H9 (cell line): Measurements from ENCODE around the gene IGFLR1. TPM values are rescaled to one million over a fixed set of nuclear protein-coding genes. Genes with fewer than 3 reads are reported as not detected.

Source experiments
- DNase-seq: peaks from one replicate; pipeline ENCODE4 v3.0.0-alpha.2; 2017
- H2AFZ ChIP-seq: one replicate; pipeline ENCODE4 v1.6.1; 2013; ENCODE audit warnings: mild to moderate bottlenecking, low read length, control low read depth, moderate library complexity
- H2AK5ac ChIP-seq: 2 replicates; pipeline ENCODE4 v1.6.1; 2013; ENCODE audit warnings: low read length, control low read depth, mixed read lengths; ENCODE audit not compliant: insufficient read length
- H2BK120ac ChIP-seq: one replicate; pipeline ENCODE4 v1.6.1; 2013; ENCODE audit warnings: low read depth, mild to moderate bottlenecking, low read length, control low read depth, inconsistent platforms; ENCODE audit not compliant: poor library complexity, severe bottlenecking
- H2BK12ac ChIP-seq: 2 replicates; pipeline ENCODE4 v1.6.1; 2013; ENCODE audit warnings: low read length, control low read depth, mixed read lengths, low read depth; ENCODE audit not compliant: insufficient read length
- H2BK15ac ChIP-seq: 2 replicates; pipeline ENCODE4 v1.6.1; 2013; ENCODE audit warnings: low read depth, low read length, control low read depth
- H2BK20ac ChIP-seq: one replicate; pipeline ENCODE4 v1.6.1; 2013; ENCODE audit warnings: low read depth, mild to moderate bottlenecking, low read length, control low read depth, inconsistent platforms; ENCODE audit not compliant: poor library complexity, severe bottlenecking
- H2BK5ac ChIP-seq: 2 replicates; pipeline ENCODE4 v1.6.1; 2013; ENCODE audit warnings: low read length, control low read depth, mixed read lengths; ENCODE audit not compliant: insufficient read length
- H3K14ac ChIP-seq: 2 replicates; pipeline ENCODE4 v1.6.1; 2013; ENCODE audit warnings: low read length, control low read depth; ENCODE audit not compliant: insufficient read depth
- H3K18ac ChIP-seq: 2 replicates; pipeline ENCODE4 v1.6.1; 2013; ENCODE audit warnings: low read depth, mild to moderate bottlenecking, mixed read lengths, low read length, control low read depth; ENCODE audit not compliant: insufficient read length
- H3K23ac ChIP-seq: 2 replicates; pipeline ENCODE4 v1.6.1; 2013; ENCODE audit warnings: low read length, control low read depth, mixed read lengths, low read depth; ENCODE audit not compliant: insufficient read length
- H3K23me2 ChIP-seq: 2 replicates; pipeline ENCODE4 v1.6.1; 2013; ENCODE audit warnings: low read depth, mild to moderate bottlenecking, mixed read lengths, low read length, control low read depth; ENCODE audit not compliant: insufficient read length, poor library complexity, severe bottlenecking
- H3K27ac ChIP-seq: 2 replicates; pipeline ENCODE4 v1.5.1; 2013; ENCODE audit warnings: low read length, control low read depth, mixed read lengths, low read depth; ENCODE audit not compliant: insufficient read length
- H3K27me3 ChIP-seq: 2 replicates; pipeline ENCODE4 v1.6.1; 2013; ENCODE audit warnings: low read length, control low read depth, inconsistent platforms; ENCODE audit not compliant: insufficient read depth
- H3K4ac ChIP-seq: 2 replicates; pipeline ENCODE4 v1.6.1; 2013; ENCODE audit warnings: low read depth, mild to moderate bottlenecking, control low read depth, inconsistent platforms, low read length, moderate library complexity
- H3K4me1 ChIP-seq: 2 replicates; pipeline ENCODE4 v1.6.1; 2013; ENCODE audit warnings: low read length, control low read depth, inconsistent platforms; ENCODE audit not compliant: insufficient read depth
- H3K4me2 ChIP-seq: 2 replicates; pipeline ENCODE4 v1.6.1; 2013; ENCODE audit warnings: low read length, control low read depth, mixed read lengths; ENCODE audit not compliant: insufficient read length, insufficient read depth
- H3K56ac ChIP-seq: 2 replicates; pipeline ENCODE4 v1.6.1; 2013; ENCODE audit warnings: low read depth, mild to moderate bottlenecking, mixed read lengths, low read length, control low read depth; ENCODE audit not compliant: insufficient read length
- H3K79me1 ChIP-seq: 2 replicates; pipeline ENCODE4 v1.6.1; 2013; ENCODE audit warnings: low read depth, mild to moderate bottlenecking, moderate library complexity, low read length, control low read depth, inconsistent platforms; ENCODE audit not compliant: insufficient read depth, poor library complexity, severe bottlenecking
- H3K79me2 ChIP-seq: 2 replicates; pipeline ENCODE4 v1.6.1; 2013; ENCODE audit warnings: low read length, control low read depth, inconsistent platforms; ENCODE audit not compliant: insufficient read depth
- H3K9ac ChIP-seq: 2 replicates; pipeline ENCODE4 v1.6.1; 2013; ENCODE audit warnings: low read length, control low read depth, mixed read lengths; ENCODE audit not compliant: insufficient read length; ENCODE audit errors: extremely low read depth
- H3K9me3 ChIP-seq: one replicate; pipeline ENCODE4 v1.6.1; 2013; ENCODE audit warnings: low read depth, low read length, inconsistent platforms; ENCODE audit not compliant: control insufficient read depth
- H3T11ph ChIP-seq: one replicate; pipeline ENCODE4 v1.6.1; 2013; ENCODE audit warnings: mild to moderate bottlenecking, low read length, control low read depth, inconsistent platforms
- H4K20me1 ChIP-seq: one replicate; pipeline ENCODE4 v1.6.1; 2013; ENCODE audit not compliant: control insufficient read depth, insufficient read length, insufficient read depth
- H4K5ac ChIP-seq: 2 replicates; pipeline ENCODE4 v1.6.1; 2013; ENCODE audit warnings: low read depth, mild to moderate bottlenecking, mixed read lengths, low read length, control low read depth; ENCODE audit not compliant: insufficient read length
- H4K8ac ChIP-seq: replicated peaks from 2 replicates; pipeline ENCODE4 v1.6.1; 2013; ENCODE audit warnings: low read length, control low read depth, mixed read lengths, low read depth; ENCODE audit not compliant: insufficient read length
- H4K91ac ChIP-seq: 2 replicates; pipeline ENCODE4 v1.6.1; 2013; ENCODE audit warnings: low read depth, mild to moderate bottlenecking, moderate library complexity, mixed read lengths, low read length, control low read depth; ENCODE audit not compliant: insufficient read length
- H3K27ac Mint-ChIP-seq, 3 experiments: 2 replicates in 2 of 3; 3 replicates in 1 of 3; pipeline ENCODE4 v1.8.0; 2020 to 2021; ENCODE audit warnings: mixed read lengths in 3 of 3, mild to moderate bottlenecking in 1 of 3, moderate library complexity in 1 of 3
- H3K27me3 Mint-ChIP-seq: 2 replicates; pipeline ENCODE4 v1.8.0; 2021; ENCODE audit warnings: low read depth, mild to moderate bottlenecking, moderate library complexity, mixed read lengths
- H3K36me3 Mint-ChIP-seq, 3 experiments: 2 replicates in 2 of 3; 3 replicates in 1 of 3; pipeline ENCODE4 v1.8.0; 2020 to 2021; ENCODE audit warnings: low read depth in 3 of 3, mixed read lengths in 3 of 3; ENCODE audit not compliant: insufficient read depth in 1 of 3
- H3K4me1 Mint-ChIP-seq, 2 experiments: 2 replicates each; pipeline ENCODE4 v1.8.0; 2020; ENCODE audit warnings: mixed read lengths in 2 of 2
- H3K4me3 Mint-ChIP-seq, 2 experiments: 2 replicates in 1 of 2; 3 replicates in 1 of 2; pipeline ENCODE4 v1.8.0; 2020 to 2021; ENCODE audit warnings: mild to moderate bottlenecking in 2 of 2, mixed read lengths in 2 of 2, moderate library complexity in 1 of 2
- H3K9me3 Mint-ChIP-seq, 2 experiments: 2 replicates in 1 of 2; 3 replicates in 1 of 2; pipeline ENCODE4 v1.8.0; 2020; ENCODE audit warnings: mild to moderate bottlenecking in 2 of 2, mixed read lengths in 2 of 2, moderate library complexity in 1 of 2
- CTCF ChIP-seq: fragments of 200-600 bp; sonication (generic); conservative IDR thresholded peaks from 3 replicates; pipeline ENCODE4 v1.8.0; 2021; ENCODE audit warnings: antibody characterized with exemption, mild to moderate bottlenecking
- WGBS: extraction: QIAGEN DNeasy Blood & Tissue Kit; methylation state at CpG from one replicate; pipeline ENCODE4 v1.1.7; 2013; ENCODE audit warnings: missing lambda C conversion rate, low lambda C conversion rate, mixed read lengths; ENCODE audit not compliant: insufficient read length; ENCODE audit errors: extremely low coverage; 5-methylcytosine and 5-hydroxymethylcytosine counted together
- total RNA-seq: library from RNA; stranded (reverse); gene quantifications from 2 replicates; pipeline ENCODE4 v1.2.1, GENCODE V29; 2021

The IGFLR1 gene
- total RNA-seq, 1 experiment from 2014 or later = 2.9 TPM

DNA sequence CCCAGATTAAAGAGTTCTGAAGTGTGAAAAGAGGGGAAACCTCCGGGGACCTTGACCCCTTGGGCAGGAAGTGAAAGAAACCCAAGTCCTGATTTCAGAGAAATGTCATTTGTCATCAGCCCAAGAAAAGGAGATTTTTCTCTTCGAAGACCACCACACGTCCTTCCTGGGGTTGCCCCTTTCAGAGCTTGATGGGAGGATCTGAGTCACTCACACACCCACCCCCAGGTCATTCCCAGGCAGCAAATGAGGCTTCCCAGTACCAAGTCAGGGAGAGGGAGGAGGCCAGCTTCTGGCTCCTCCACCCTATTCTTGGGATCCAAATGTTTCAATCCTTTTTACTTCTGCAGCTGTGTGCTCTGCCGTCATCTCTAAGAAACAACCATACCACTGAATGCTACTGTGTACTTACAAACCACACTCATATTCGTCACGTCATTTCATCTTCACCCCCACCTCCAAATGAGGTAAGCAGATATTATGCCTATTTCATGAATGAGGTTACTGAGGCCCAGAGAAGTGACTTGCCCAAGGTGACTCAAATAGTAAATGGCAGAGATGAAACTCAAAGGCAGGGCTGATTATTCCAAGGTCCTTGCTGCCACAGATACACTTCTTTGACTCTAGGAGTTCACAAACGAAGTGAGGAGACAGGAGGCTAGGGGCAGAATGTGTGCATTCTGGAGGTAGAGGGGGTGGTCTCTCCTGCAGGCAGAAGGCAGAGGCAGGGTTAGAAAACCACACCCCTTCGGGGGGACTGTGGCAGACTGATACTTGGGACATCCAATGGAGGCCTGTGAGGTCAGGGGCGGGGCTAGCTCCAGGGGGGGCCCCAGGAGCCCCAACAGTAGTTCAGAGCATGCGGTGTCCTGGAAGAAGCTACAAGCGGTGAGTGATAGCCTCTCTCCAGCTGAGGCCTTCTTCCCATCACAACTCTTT lies 29.4 kb downstream of the IGFLR1 start:
- WGBS = no CpG with 5 or more reads among the region's 11 CpGs
- no peak overlapping the region for H2BK5ac ChIP-seq
- no peak overlapping the region; a peak in 1 of 5 replicates for H3K4me3 Mint-ChIP-seq
- H3K4me2 ChIP-seq = no peak overlapping the region
- no peak overlapping the region for H3K18ac ChIP-seq
- H4K20me1 ChIP-seq = no peaks in the 10 kb centered on the region
- no peak overlapping the region for H2BK120ac ChIP-seq
- H3K56ac ChIP-seq = no peak overlapping the region
- no peak overlapping the region; a peak in 1 of 7 replicates for H3K27ac Mint-ChIP-seq
- no peaks in the 10 kb centered on the region; the same call in 1 of the 2 replicates for H3K27me3 Mint-ChIP-seq
- H3K23ac ChIP-seq = no peak overlapping the region
- H4K8ac ChIP-seq = no peak overlapping the region
- H2AFZ ChIP-seq = no peak overlapping the region
- no peak overlapping the region for H4K5ac ChIP-seq
- H2BK12ac ChIP-seq = no peak overlapping the region
- DNase-seq = no peak
- H3K27me3 ChIP-seq = no peaks in the 10 kb centered on the region
- TF ChIP-seq CTCF = no peak
- H3K4ac ChIP-seq = no peak overlapping the region
- no peak overlapping the region for H3K14ac ChIP-seq
- peaks cover 11% of the 10 kb centered on the region for H3K23me2 ChIP-seq
- H3K79me2 ChIP-seq = no peaks in the 10 kb centered on the region; the same call in 1 of the 2 replicates
- no peak overlapping the region for H2BK20ac ChIP-seq
- H3K36me3 Mint-ChIP-seq = peaks cover 0 to 14% (median 6%) of the 10 kb centered on the region in 3 experiments; a peak in 5 of 7 replicates
- H3K4me1 ChIP-seq = peaks cover 10% of the 10 kb centered on the region; the same call in 1 of the 2 replicates
- no peaks in the 10 kb centered on the region; a peak in 1 of 5 replicates for H3K9me3 Mint-ChIP-seq
- no peak overlapping the region for H3T11ph ChIP-seq
- no peak overlapping the region for H4K91ac ChIP-seq
- no peak overlapping the region for H3K27ac ChIP-seq
- H2AK5ac ChIP-seq = no peak overlapping the region
- no peak overlapping the region for H2BK15ac ChIP-seq
- no peaks in the 10 kb centered on the region for H3K79me1 ChIP-seq
- H3K9me3 ChIP-seq = no peaks in the 10 kb centered on the region
- peaks cover 42 to 43% of the 10 kb centered on the region in 2 experiments for H3K4me1 Mint-ChIP-seq
- no peak overlapping the region for H3K9ac ChIP-seq
